HG02943 (cell line): ENCODE results near the gene ARPC1B.
A peak's percentile ranks its signal among the peaks of the same experiment; 100 is the strongest.
"Not testable (repeated sequence)": the region's sequence is repeated elsewhere in the genome, so short reads cannot be mapped to it uniquely, and the experiment has no call there.

Experiments used
- ATAC-seq: cut with Tn5 transposase; IDR thresholded peaks from one replicate; pipeline ENCODE4 v1.9.1; 2021; ENCODE audit warnings: mild to moderate bottlenecking, low read depth, moderate library complexity; ENCODE audit not compliant: unreplicated experiment

The ARPC1B gene

GRCh38 chr7:99366646-99367045 lies 7.9 kb upstream of the ARPC1B start:
- ATAC-seq = no peak

- no peak for ATAC-seq
Observed at GRCh38 chr7:99368750-99369389, 5.7 kb upstream of the ARPC1B start.

GRCh38 chr7:99369767-99370391 lies 4.7 kb upstream of the ARPC1B start:
- no peak for ATAC-seq

- ATAC-seq = no peak
Observed at GRCh38 chr7:99371376-99371920, 3.1 kb upstream of the ARPC1B start.

- ATAC-seq = no peak
Observed at GRCh38 chr7:99372275-99373090, 2.0 kb upstream of the ARPC1B start.

- ATAC-seq = no peak
Observed at GRCh38 chr7:99373091-99374066, 1.2 kb upstream of the ARPC1B start.

- no peak for ATAC-seq
Observed at GRCh38 chr7:99375070-99375807, 709 bp downstream of the ARPC1B start.

GRCh38 chr7:99379043-99379577 lies 4.6 kb downstream of the ARPC1B start:
- no peak for ATAC-seq

- ATAC-seq = not testable (repeated sequence)
Observed at GRCh38 chr7:99379693-99380031, 5.1 kb downstream of the ARPC1B start.

GRCh38 chr7:99380032-99380822 lies 5.7 kb downstream of the ARPC1B start:
- peak; percentile 37 for ATAC-seq

- peak; percentile 79 for ATAC-seq
Observed at GRCh38 chr7:99380823-99381663, 6.5 kb downstream of the ARPC1B start.

GRCh38 chr7:99381664-99382075 lies 7.1 kb downstream of the ARPC1B start:
- no peak for ATAC-seq

GRCh38 chr7:99383203-99383602 lies 8.7 kb downstream of the ARPC1B start:
- no peak for ATAC-seq

- no peak for ATAC-seq
Observed at GRCh38 chr7:99383791-99384370, 9.4 kb downstream of the ARPC1B start.

GRCh38 chr7:99384523-99384922 lies 10.0 kb downstream of the ARPC1B start:
- no peak for ATAC-seq

- no peak for ATAC-seq
Observed at GRCh38 chr7:99385564-99385963, 11.0 kb downstream of the ARPC1B start.

- ATAC-seq = no peak
Observed at GRCh38 chr7:99386584-99387238, 12.2 kb downstream of the ARPC1B start.
